Bronchial epithelial cell (primary cell): ENCODE data around the gene ADRB2. TPM values are rescaled to one million over a fixed set of nuclear protein-coding genes. Genes with fewer than 3 reads are reported as not detected.
A peak's percentile ranks its signal among the peaks of the same experiment; 100 is the strongest.

Experiments used
- DNase-seq: peaks from one replicate; pipeline ENCODE4 v3.0.0-alpha.2; 2010; ENCODE audit warnings: low read depth
- FAIRE-seq: peaks from 2 replicates; lab custom pipeline; 2011; peaks lifted over from hg19 to GRCh38; lab: Jason Lieb, UNC
- H3K27me3 ChIP-seq: 2 replicates; pipeline ENCODE4 v1.5.1; 2011; ENCODE audit warnings: low read length; ENCODE audit not compliant: control insufficient read depth, insufficient read depth
- H3K36me3 ChIP-seq: 2 replicates; pipeline ENCODE4 v1.5.1; 2011; ENCODE audit warnings: low read length; ENCODE audit not compliant: control insufficient read depth, insufficient read depth
- H3K4me3 ChIP-seq: 2 replicates; pipeline ENCODE4 v1.5.1; 2011; ENCODE audit warnings: mild to moderate bottlenecking, low read depth, low read length, control low read depth
- total RNA-seq: library from RNA; depleted of rRNA; stranded (reverse); fragments of >200 nt; gene quantifications from 2 replicates; pipeline ENCODE4 v1.2.1, GENCODE V29; 2014
- TF ChIP-seq, protein P1 (sequence below): IDR thresholded peaks from 2 replicates; pipeline ENCODE4 v1.5.1; 2011; ENCODE audit warnings: mild to moderate bottlenecking, moderate library complexity, low read length, control low read depth, inconsistent platforms; ENCODE audit not compliant: insufficient read depth, severe bottlenecking

The ADRB2 gene
- total RNA-seq, 1 donor from 2014 or later = 18.7 TPM

- H3K4me3 ChIP-seq = no peak overlapping the region
- TF ChIP-seq, protein P1, sequence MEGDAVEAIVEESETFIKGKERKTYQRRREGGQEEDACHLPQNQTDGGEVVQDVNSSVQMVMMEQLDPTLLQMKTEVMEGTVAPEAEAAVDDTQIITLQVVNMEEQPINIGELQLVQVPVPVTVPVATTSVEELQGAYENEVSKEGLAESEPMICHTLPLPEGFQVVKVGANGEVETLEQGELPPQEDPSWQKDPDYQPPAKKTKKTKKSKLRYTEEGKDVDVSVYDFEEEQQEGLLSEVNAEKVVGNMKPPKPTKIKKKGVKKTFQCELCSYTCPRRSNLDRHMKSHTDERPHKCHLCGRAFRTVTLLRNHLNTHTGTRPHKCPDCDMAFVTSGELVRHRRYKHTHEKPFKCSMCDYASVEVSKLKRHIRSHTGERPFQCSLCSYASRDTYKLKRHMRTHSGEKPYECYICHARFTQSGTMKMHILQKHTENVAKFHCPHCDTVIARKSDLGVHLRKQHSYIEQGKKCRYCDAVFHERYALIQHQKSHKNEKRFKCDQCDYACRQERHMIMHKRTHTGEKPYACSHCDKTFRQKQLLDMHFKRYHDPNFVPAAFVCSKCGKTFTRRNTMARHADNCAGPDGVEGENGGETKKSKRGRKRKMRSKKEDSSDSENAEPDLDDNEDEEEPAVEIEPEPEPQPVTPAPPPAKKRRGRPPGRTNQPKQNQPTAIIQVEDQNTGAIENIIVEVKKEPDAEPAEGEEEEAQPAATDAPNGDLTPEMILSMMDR = no peak
- H3K27me3 ChIP-seq = no peaks in the 10 kb centered on the region
- H3K36me3 ChIP-seq = no peaks in the 10 kb centered on the region
- DNase-seq = no peak
- FAIRE-seq = peak; percentile 18
Observed at GRCh38 chr5:148857474-148857873, 31.1 kb downstream of the ADRB2 start.

DNA sequence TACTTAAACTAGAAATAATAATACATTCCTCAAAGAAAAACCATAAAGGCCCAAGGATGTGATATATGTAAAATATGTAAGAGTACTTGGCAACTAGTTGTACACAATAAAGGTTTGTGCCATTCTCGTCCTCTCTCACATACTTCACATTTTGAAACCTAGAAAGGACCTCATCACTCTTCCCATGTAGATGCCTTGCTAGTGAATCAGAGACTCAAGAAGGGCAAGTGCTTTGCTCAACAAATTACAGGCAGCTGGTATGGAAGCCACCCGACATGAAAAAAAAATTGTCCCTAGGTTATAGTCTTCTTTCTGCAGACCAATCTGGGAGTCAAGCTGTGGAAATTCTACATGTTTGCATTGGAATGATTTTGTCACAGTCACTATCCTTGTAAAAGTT lies 31.7 kb downstream of the ADRB2 start:
- Histone ChIP-seq H3K36me3 (no peaks in the 10 kb centered on the region), H3K4me3 (no peak overlapping the region), H3K27me3 (no peaks in the 10 kb centered on the region)
- TF ChIP-seq, protein P1 = no peak
- DNase-seq (no peak), FAIRE-seq (no peak)

DNA sequence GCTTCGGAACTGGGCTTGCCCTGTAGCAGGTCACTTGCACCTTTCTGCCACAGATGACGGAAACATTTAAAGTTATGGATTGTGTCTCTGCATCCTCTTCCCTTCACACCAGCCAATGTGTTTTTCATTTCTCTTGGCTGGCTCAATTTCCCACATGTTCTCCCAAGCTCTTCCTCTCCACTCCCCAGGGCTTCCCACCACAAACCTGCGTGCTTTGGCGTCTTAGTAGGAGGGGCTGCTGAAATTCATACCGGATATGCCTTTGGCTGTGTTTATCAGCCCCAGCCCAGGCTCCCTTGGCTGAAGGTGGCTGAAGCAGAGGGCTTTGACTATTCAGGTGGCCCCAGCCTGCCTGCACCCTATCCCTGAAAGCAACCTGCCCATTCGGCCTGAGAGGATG lies 32.1 kb downstream of the ADRB2 start:
- DNase-seq (no peak), FAIRE-seq (no peak)
- no peaks in the 10 kb centered on the region for H3K27me3 ChIP-seq
- no peak overlapping the region for H3K4me3 ChIP-seq
- TF ChIP-seq, protein P1 = no peak
- H3K36me3 ChIP-seq = no peaks in the 10 kb centered on the region

GRCh38 chr5:148859703-148860102 lies 33.3 kb downstream of the ADRB2 start:
- Histone ChIP-seq H3K36me3 (no peaks in the 10 kb centered on the region), H3K4me3 (no peak overlapping the region), H3K27me3 (no peaks in the 10 kb centered on the region)
- FAIRE-seq (no peak), DNase-seq (no peak)
- TF ChIP-seq, protein P1 = no peak

DNA sequence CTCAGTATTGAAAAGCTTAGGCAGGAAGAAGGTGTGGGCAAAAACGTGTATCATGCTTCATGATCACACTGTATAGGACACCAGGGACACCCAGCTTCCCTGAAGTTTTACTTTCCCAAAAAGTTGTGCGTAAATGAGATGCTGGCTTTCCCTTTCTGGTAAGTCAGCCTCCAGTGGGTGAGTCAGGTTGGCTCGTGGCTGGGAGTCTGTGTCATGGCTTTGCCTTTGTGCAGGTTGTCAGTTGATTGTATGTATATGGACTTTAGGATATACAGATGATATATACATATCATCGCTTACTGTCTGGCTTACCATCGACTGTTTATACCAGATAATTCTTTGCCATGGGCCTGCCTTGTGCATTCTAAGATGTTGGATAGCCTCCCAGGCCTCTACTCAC lies 34.2 kb downstream of the ADRB2 start:
- FAIRE-seq = no peak
- peak; percentile 23 for DNase-seq
- H3K4me3 ChIP-seq = no peak overlapping the region

GRCh38 chr5:148861088-148861487 lies 34.7 kb downstream of the ADRB2 start:
- H3K4me3 ChIP-seq = no peak overlapping the region
- TF ChIP-seq, protein P1 = no peak
- DNase-seq (no peak), FAIRE-seq (no peak)
- H3K36me3 ChIP-seq = peaks cover 3% of the 10 kb centered on the region
- no peaks in the 10 kb centered on the region for H3K27me3 ChIP-seq

More for the DNA sequence above, 34.2 kb downstream of the ADRB2 start:
- H3K27me3 ChIP-seq = no peaks in the 10 kb centered on the region
- TF ChIP-seq, protein P1 = no peak
- H3K36me3 ChIP-seq = no peaks in the 10 kb centered on the region
